ENCODE measurements around the gene CRYGS. TPM values are rescaled to one million over a fixed set of nuclear protein-coding genes. Genes with fewer than 3 reads are reported as not detected.

CRYGS gene
- total RNA-seq, result 1 to 10 TPM in 3 of 4 donors, under 1 TPM in 1; 0.26 to 2.7 (median 1.6) TPM

DNA sequence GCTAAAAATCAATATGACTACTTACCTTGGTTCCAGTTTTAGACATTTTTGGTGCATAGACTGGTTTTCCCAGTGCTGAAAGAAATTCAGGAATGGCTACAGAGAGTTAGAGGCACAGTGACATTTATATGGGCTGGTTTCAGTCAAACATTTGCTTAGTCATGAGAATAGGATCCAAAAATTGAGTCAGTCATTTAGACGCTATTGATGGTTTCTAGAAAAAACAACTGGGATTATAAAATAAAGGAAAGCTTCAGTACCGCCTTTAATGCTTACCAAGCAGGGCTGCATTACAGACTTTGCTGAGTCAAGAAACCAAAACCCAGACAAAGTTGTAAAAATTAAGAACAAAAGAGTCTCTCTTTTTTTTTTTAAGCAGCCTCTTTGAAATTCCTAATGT lies at the start of gene CRYGS:
CRYGS (minus strand) TSS at position 100 of the 400 bp plus-strand sequence; CDS start at position 46, 54 bp downstream.
- Histone ChIP-seq H3K27me3 (no peaks in the 10 kb centered on the region), H3K4me3 (no peak within 1 kb of the TSS), H3K36me3 (peaks cover 0 to 23% (median 3%) of the 10 kb centered on the region in 3 donors), H3K4me1 (peaks cover 0 to 16% (median 3%) of the 10 kb centered on the region in 3 donors), H3K27ac (no peak within 1 kb of the TSS), H3K9me3 (no peaks in the 10 kb centered on the region)
- intact Hi-C loops (cut with DNase I), result loop anchor here (10.0 kb wide), 1 partner anchor 559 kb away; no protein-coding TSS in a partner anchor
- WGBS, 2 donors, result 47 to 62% methylated on average over 2 of the region's 2 CpGs
- DNase-seq, result no peak
- no peak for TF ChIP-seq POLR2A (IDR thresholded peaks at IDR 0.05)
- TF ChIP-seq, protein P1, sequence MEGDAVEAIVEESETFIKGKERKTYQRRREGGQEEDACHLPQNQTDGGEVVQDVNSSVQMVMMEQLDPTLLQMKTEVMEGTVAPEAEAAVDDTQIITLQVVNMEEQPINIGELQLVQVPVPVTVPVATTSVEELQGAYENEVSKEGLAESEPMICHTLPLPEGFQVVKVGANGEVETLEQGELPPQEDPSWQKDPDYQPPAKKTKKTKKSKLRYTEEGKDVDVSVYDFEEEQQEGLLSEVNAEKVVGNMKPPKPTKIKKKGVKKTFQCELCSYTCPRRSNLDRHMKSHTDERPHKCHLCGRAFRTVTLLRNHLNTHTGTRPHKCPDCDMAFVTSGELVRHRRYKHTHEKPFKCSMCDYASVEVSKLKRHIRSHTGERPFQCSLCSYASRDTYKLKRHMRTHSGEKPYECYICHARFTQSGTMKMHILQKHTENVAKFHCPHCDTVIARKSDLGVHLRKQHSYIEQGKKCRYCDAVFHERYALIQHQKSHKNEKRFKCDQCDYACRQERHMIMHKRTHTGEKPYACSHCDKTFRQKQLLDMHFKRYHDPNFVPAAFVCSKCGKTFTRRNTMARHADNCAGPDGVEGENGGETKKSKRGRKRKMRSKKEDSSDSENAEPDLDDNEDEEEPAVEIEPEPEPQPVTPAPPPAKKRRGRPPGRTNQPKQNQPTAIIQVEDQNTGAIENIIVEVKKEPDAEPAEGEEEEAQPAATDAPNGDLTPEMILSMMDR (IDR thresholded peaks at IDR 0.05), result no peak

DNA sequence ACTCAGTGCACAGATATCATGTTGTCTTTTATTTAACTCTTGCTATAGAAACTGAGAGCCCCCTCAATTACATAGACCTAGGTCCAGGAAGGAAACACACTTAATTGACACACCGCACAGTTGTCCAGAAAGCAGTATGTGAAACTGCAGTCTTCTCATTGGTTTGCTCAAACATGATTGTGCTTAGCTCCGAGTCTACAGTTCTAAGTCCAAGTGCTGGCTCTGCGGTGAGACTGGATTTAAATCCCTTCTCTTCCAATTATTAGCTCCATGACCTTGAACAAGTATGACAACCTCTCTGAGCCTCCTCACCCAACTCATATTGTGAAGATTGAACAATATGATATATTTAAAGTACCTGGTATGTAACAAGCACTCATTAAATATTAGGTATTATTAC lies 49.7 kb upstream of the CRYGS start:
- WGBS, 2 donors, result 75 to 90% methylated on average over 3 of the region's 3 CpGs
- Histone ChIP-seq H3K9me3 (no peaks in the 10 kb centered on the region), H3K4me3 (no peak overlapping the region), H3K4me1 (peaks cover 0 to 15% (median 5%) of the 10 kb centered on the region in 3 donors), H3K27ac (no peak overlapping the region), H3K27me3 (no peaks in the 10 kb centered on the region), H3K36me3 (no peaks in the 10 kb centered on the region)
- TF ChIP-seq, protein P1 (IDR thresholded peaks at IDR 0.05), result no peak
- no peak for TF ChIP-seq POLR2A (IDR thresholded peaks at IDR 0.05)
- no peak for DNase-seq
- intact Hi-C loops (cut with DNase I), result no loop called here

DNA sequence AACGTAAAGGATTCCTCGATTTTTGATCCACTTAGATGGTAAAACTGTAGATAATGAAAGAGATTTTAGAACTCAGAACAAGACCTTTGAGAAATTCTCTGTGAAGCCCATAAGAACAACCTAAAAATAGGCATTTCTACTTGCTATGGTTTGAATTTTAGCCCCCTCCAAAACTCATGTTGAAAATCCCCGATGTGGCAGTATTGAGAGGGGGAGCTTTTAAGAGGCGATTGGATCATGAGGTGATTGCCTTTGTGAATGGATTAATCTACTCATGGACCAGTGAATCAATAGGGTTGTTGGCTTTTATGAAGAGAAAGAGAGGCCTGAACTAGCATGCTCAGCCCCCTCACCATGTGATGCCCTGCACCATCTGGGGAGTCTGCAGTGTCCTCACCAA lies 48.5 kb upstream of the CRYGS start:
- no peak for DNase-seq
- H3K4me1 ChIP-seq, result peaks cover 0 to 23% (median 5%) of the 10 kb centered on the region in 3 donors
- H3K27ac ChIP-seq, result no peak overlapping the region
- WGBS, 2 donors, result 89 to 97% methylated on average over 4 of the region's 4 CpGs
- H3K4me3 ChIP-seq, result no peak overlapping the region
- no peaks in the 10 kb centered on the region for H3K27me3 ChIP-seq
- intact Hi-C loops (cut with DNase I), result no loop called here
- TF ChIP-seq POLR2A (IDR thresholded peaks at IDR 0.05), result no peak
- TF ChIP-seq, protein P1 (IDR thresholded peaks at IDR 0.05), result no peak
- no peaks in the 10 kb centered on the region for H3K36me3 ChIP-seq
- H3K9me3 ChIP-seq, result no peaks in the 10 kb centered on the region

DNA sequence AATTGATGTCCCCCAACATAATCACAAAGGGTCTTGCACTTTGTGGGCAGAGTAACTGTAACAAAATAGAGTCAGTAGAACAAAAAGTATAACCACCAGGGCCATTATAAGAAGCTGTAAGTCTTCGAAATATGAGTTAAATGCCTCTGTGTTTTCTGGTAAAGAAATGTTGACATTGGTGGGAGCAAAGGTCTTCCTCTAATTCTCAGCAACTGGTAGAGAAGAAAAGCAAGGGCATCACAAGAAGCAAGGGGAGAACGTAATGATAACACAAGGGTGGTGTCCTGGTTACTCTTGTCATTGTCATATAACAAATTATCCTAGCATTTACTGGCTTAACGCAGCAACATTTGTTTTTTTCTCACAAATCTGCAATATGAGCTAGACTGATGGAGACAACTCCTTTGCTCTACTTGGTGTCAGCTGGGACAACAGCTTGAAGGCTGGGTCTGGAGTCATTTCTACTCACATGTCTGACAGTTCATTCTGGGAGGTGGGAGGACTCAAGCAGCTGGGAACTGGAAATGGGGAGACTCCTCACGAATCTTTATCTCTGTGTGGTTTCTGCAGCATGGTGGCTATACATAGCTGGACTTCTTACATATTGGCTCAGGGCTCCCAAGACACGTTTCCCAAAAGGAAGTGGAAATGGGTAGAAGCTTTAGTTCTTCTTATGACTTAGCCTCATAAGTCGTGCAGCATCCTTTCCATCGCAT lies 46.6 kb upstream of the CRYGS start:
- Histone ChIP-seq H3K4me1 (peaks cover 0 to 23% (median 5%) of the 10 kb centered on the region in 3 donors), H3K27me3 (no peaks in the 10 kb centered on the region), H3K36me3 (peaks cover 0 to 12% (median 0%) of the 10 kb centered on the region in 3 donors), H3K9me3 (no peaks in the 10 kb centered on the region), H3K27ac (no peak overlapping the region), H3K4me3 (no peak overlapping the region)
- 76 to 78% methylated on average over 7 of the region's 7 CpGs for WGBS, 2 donors
- TF ChIP-seq POLR2A (IDR thresholded peaks at IDR 0.05), result no peak
- TF ChIP-seq, protein P1 (IDR thresholded peaks at IDR 0.05), result no peak
- no peak for DNase-seq
- intact Hi-C loops (cut with DNase I), result no loop called here

DNA sequence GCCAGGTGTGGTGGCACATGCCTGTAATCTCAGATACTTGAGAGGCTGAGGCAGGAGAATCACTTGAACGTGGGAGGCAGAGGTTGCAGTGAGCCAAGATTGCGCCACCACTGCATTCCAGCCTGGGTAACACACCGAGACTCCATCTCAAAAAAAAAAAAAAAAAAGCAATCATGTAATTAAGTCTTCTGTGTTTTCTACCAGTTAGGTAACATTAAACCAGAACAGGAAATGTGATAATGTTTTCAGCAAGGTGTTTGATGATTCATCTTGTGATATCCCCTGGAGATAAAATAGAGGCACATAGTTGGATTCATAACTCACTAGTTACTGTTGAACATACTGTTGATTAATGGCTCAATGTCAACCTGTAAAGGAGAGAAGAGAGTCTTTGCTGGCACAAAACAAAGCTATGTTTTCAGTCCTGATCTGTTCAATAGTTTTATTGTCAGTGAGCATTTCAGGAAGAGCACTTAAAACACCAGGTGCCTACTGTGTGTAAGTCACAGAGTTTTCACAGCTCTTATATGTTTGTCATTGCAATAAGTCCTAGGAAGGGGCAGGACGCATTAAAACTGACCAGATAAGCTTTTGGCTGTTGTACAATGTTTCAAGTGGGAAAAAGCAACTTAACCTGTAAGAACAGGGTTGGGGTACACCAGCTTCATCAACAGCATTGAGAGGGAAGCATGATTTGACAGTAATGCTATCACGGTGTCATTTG lies 45.8 kb upstream of the CRYGS start:
- H3K27ac ChIP-seq, result peak overlapping the region; percentile 27 to 66 (median 39)
- WGBS, 2 donors, result 47 to 55% methylated on average over 5 of the region's 5 CpGs
- H3K4me3 ChIP-seq, result no peak overlapping the region
- intact Hi-C loops (cut with DNase I), result no loop called here
- H3K4me1 ChIP-seq, result peaks cover 0 to 23% (median 5%) of the 10 kb centered on the region in 3 donors
- no peaks in the 10 kb centered on the region for H3K27me3 ChIP-seq
- TF ChIP-seq POLR2A (IDR thresholded peaks at IDR 0.05), result no peak
- TF ChIP-seq, protein P1 (IDR thresholded peaks at IDR 0.05), result no peak
- peaks cover 0 to 19% (median 0%) of the 10 kb centered on the region in 3 donors for H3K36me3 ChIP-seq
- H3K9me3 ChIP-seq, result no peaks in the 10 kb centered on the region
- no peak for DNase-seq

Measured in esophagus squamous epithelium (tissue), 5 donors.